Glutamatergic neuron (in vitro differentiated cells): ENCODE data around the gene R3HCC1L. TPM values are rescaled to one million over a fixed set of nuclear protein-coding genes. Genes with fewer than 3 reads are reported as not detected.
A peak's percentile ranks its signal among the peaks of the same experiment; 100 is the strongest.

Experiments
- DNase-seq: peaks from one replicate; pipeline ENCODE4 v3.0.0; 2022
- H3K27ac Mint-ChIP-seq: one replicate; pipeline ENCODE4 v1.8.0; 2020; ENCODE audit warnings: mild to moderate bottlenecking, mixed read lengths, inconsistent platforms; ENCODE audit not compliant: unreplicated experiment
- H3K27me3 Mint-ChIP-seq: one replicate; pipeline ENCODE4 v1.8.0; 2020; ENCODE audit warnings: mild to moderate bottlenecking, moderate library complexity, mixed read lengths, inconsistent platforms; ENCODE audit not compliant: unreplicated experiment
- H3K36me3 Mint-ChIP-seq: one replicate; pipeline ENCODE4 v1.8.0; 2020; ENCODE audit warnings: mild to moderate bottlenecking, mixed read lengths, inconsistent platforms; ENCODE audit not compliant: unreplicated experiment
- H3K4me1 Mint-ChIP-seq: one replicate; pipeline ENCODE4 v1.8.0; 2020; ENCODE audit warnings: mild to moderate bottlenecking, low read depth, mixed read lengths, inconsistent platforms; ENCODE audit not compliant: unreplicated experiment
- H3K4me3 Mint-ChIP-seq: one replicate; pipeline ENCODE4 v1.8.0; 2020; ENCODE audit warnings: mild to moderate bottlenecking, mixed read lengths, inconsistent platforms; ENCODE audit not compliant: unreplicated experiment
- H3K9me3 Mint-ChIP-seq: one replicate; pipeline ENCODE4 v1.8.0; 2020; ENCODE audit warnings: mild to moderate bottlenecking, moderate library complexity, mixed read lengths, inconsistent platforms; ENCODE audit not compliant: unreplicated experiment
- total RNA-seq: library from RNA; stranded (reverse); fragmentation: NEBNext Ultra II Directional; extraction: Animal tissue kit (Norgen Biotek cat#: 25700); gene quantifications from one replicate; pipeline ENCODE4 v1.2.1, GENCODE V29; 2021; ENCODE audit not compliant: unreplicated experiment
- TF ChIP-seq, protein P1 (sequence below): fragments of 200-600 bp; sonication (generic); IDR thresholded peaks from one replicate; pipeline ENCODE4 v1.5.0; 2021; ENCODE audit not compliant: partially characterized antibody, unreplicated experiment

The R3HCC1L gene
- total RNA-seq, 1 donor from 2014 or later: 13.6 TPM

DNA sequence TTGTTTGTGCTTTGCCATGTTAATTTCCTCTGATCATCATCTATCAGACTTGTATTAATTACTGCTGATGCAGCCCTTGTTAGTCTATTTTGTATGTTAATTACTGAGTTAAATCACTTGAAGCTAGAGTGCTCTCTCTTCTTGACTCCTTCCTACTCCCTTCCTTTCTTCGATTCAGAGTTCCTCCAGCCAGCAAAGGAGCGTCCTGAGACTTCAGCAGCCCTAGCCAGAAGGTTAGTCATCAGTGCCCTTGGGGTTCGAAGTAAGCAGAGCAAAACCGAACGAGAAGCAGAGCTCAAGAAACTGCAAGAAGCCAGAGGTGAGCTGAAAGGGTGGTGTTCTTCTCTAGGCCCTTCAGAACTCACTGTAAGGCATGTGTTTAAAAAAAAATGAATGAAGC lies 101.4 kb downstream of the R3HCC1L start:
- TF ChIP-seq, protein P1, sequence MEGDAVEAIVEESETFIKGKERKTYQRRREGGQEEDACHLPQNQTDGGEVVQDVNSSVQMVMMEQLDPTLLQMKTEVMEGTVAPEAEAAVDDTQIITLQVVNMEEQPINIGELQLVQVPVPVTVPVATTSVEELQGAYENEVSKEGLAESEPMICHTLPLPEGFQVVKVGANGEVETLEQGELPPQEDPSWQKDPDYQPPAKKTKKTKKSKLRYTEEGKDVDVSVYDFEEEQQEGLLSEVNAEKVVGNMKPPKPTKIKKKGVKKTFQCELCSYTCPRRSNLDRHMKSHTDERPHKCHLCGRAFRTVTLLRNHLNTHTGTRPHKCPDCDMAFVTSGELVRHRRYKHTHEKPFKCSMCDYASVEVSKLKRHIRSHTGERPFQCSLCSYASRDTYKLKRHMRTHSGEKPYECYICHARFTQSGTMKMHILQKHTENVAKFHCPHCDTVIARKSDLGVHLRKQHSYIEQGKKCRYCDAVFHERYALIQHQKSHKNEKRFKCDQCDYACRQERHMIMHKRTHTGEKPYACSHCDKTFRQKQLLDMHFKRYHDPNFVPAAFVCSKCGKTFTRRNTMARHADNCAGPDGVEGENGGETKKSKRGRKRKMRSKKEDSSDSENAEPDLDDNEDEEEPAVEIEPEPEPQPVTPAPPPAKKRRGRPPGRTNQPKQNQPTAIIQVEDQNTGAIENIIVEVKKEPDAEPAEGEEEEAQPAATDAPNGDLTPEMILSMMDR: no peak
- Mint-ChIP-seq H3K27ac (no peak overlapping the region), H3K4me3 (no peak overlapping the region), H3K9me3 (no peaks in the 10 kb centered on the region), H3K27me3 (no peaks in the 10 kb centered on the region), H3K4me1 (peaks cover 3% of the 10 kb centered on the region), H3K36me3 (no peaks in the 10 kb centered on the region)
- DNase-seq: no peak

- Mint-ChIP-seq H3K27ac (no peak overlapping the region), H3K36me3 (no peaks in the 10 kb centered on the region), H3K27me3 (no peaks in the 10 kb centered on the region), H3K9me3 (no peaks in the 10 kb centered on the region), H3K4me3 (no peak overlapping the region), H3K4me1 (peaks cover 3% of the 10 kb centered on the region)
- DNase-seq: no peak
- TF ChIP-seq, protein P1: no peak
These were observed 102.4 kb downstream of the R3HCC1L start for GRCh38 chr10:98236862-98237261.

DNA sequence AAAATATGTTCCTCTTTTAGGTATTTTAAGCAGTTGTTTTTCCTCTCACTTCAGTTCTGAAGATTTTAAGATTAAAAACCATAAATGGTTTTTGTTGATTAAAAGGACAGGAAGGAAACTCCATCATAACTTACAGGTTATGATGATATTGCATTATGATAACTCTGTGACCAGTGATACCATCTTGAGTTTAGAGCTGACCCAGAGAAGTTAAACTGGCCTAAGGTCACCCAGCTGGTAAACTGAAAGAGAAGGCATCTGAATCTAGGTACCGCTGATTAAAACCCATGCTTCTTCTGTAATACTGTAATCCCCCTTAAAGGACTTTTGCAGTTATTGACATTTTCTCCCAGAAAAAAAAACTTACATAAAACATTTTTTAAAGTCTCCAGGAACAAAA lies 103.9 kb downstream of the R3HCC1L start:
- peaks cover 3% of the 10 kb centered on the region for H3K4me1 Mint-ChIP-seq

DNA sequence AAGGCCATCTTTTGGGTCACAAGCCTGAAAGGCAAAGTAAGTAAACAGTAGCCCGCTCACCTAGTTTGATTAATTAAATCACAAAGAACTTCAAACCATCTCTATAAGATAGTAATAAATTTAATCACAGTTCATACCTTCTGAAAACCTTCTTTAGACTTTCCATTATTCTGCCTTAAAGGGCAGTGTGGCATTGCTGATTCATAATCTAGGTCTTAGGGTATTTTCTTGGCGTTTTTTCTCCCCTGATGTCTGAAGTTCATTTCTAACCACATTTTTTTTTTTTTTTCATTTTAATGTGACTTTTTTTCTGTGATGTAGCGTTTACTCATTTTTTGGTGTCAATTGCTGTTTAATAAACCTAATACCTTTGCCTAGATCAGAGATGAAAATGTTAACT lies 106.1 kb downstream of the R3HCC1L start:
- H3K9me3 Mint-ChIP-seq: no peaks in the 10 kb centered on the region
- TF ChIP-seq, protein P1: no peak
- no peak overlapping the region for H3K27ac Mint-ChIP-seq
- peaks cover 3% of the 10 kb centered on the region for H3K4me1 Mint-ChIP-seq
- DNase-seq: no peak
- H3K27me3 Mint-ChIP-seq: no peaks in the 10 kb centered on the region
- H3K4me3 Mint-ChIP-seq: no peak overlapping the region
- H3K36me3 Mint-ChIP-seq: no peaks in the 10 kb centered on the region

More for the DNA sequence above, 103.9 kb downstream of the R3HCC1L start:
- H3K36me3 Mint-ChIP-seq: no peaks in the 10 kb centered on the region
- no peak overlapping the region for H3K27ac Mint-ChIP-seq
- TF ChIP-seq, protein P1: no peak
- H3K9me3 Mint-ChIP-seq: no peaks in the 10 kb centered on the region
- H3K4me3 Mint-ChIP-seq: no peak overlapping the region
- no peaks in the 10 kb centered on the region for H3K27me3 Mint-ChIP-seq
- DNase-seq: no peak

GRCh38 chr10:98242823-98243222 lies 108.4 kb downstream of the R3HCC1L start:
- H3K9me3 Mint-ChIP-seq: no peaks in the 10 kb centered on the region
- H3K4me3 Mint-ChIP-seq: no peak overlapping the region
- TF ChIP-seq, protein P1: peak; percentile 55
- no peak for DNase-seq
- H3K27ac Mint-ChIP-seq: no peak overlapping the region
- H3K36me3 Mint-ChIP-seq: no peaks in the 10 kb centered on the region
- no peaks in the 10 kb centered on the region for H3K27me3 Mint-ChIP-seq
- peaks cover 14% of the 10 kb centered on the region for H3K4me1 Mint-ChIP-seq
